Transverse colon (tissue), 4 donors: ENCODE results near the gene ATP13A5. TPM values are rescaled to one million over a fixed set of nuclear protein-coding genes. Genes with fewer than 3 reads are reported as not detected.

Experiments used
- DNase-seq: peaks from one replicate; pipeline ENCODE4 v3.0.0-alpha.2; 2019
- H3K27ac ChIP-seq, 4 donors: fragments of 200-600 bp; sonication (generic); 2 replicates each; pipeline ENCODE4 v1.5.1; 2016 to 2018; ENCODE audit warnings: inconsistent platforms in 4 of 4
- H3K27me3 ChIP-seq: fragments of 200-600 bp; sonication (generic); 2 replicates; pipeline ENCODE4 v1.5.1; 2017; ENCODE audit warnings: inconsistent platforms
- H3K36me3 ChIP-seq, 4 donors: fragments of 200-600 bp; sonication (generic); 2 replicates each; pipeline ENCODE4 v1.5.1; 2017 to 2019; ENCODE audit warnings: inconsistent platforms in 4 of 4
- H3K4me1 ChIP-seq, 4 donors: fragments of 200-600 bp; sonication (generic); 2 replicates each; pipeline ENCODE4 v1.5.1; 2017 to 2020; ENCODE audit warnings: inconsistent platforms in 4 of 4
- H3K4me3 ChIP-seq, 4 donors: fragments of 200-600 bp; sonication (generic); 1 replicate in 1 of 4; 2 replicates in 3 of 4; pipeline versions ENCODE4 v1.5.1 to v1.6.1; 2017 to 2019; ENCODE audit warnings: inconsistent platforms in 4 of 4
- H3K9me3 ChIP-seq, 2 donors: fragments of 200-600 bp; sonication (generic); 2 replicates each; pipeline ENCODE4 v1.5.1; 2017 to 2019; ENCODE audit warnings: inconsistent platforms in 2 of 2
- EP300 ChIP-seq: sonication (generic); formaldehyde crosslinking; IDR thresholded peaks from one replicate; pipeline ENCODE4 v1.6.1; 2017; ENCODE audit warnings: antibody characterized with exemption, low read depth
- POLR2A ChIP-seq: fragments of 450-650 bp; IDR thresholded peaks from one replicate; pipeline ENCODE4 v1.6.1; 2016; ENCODE audit warnings: antibody characterized with exemption, mild to moderate bottlenecking, moderate library complexity
- POLR2AphosphoS5 ChIP-seq, 3 donors: sonication (generic); formaldehyde crosslinking; IDR thresholded peaks; one replicate each; pipeline ENCODE4 v1.6.1; 2016; ENCODE audit warnings: antibody characterized with exemption in 3 of 3
- WGBS, 2 donors: methylation state at CpG; one replicate each; pipeline ENCODE4 v1.1.5; 2018; ENCODE audit warnings: low coverage in 1 of 2; 5-methylcytosine and 5-hydroxymethylcytosine counted together
- in situ Hi-C, 4 donors: fragments of 200-750 bp; cut with MboI; loops; one replicate each; pipeline versions ENCODE4 v1.15.0 to v1.15.1; 2017; ENCODE audit warnings: low sequenced_read_pairs in 3 of 4, low pct_ligation_motif_present in 1 of 4, low pct_unique_long_range_greater_than_20kb in 1 of 4
- intact Hi-C: fragments of 100-400 bp; cut with DNase I; formaldehyde crosslinking; loops from one replicate; pipeline ENCODE4 v1.15.1; 2023; ENCODE audit warnings: low total_unique reads
- total RNA-seq, 4 donors: library from RNA; depleted of rRNA; stranded (reverse); fragments of >200 nt; gene quantifications; one replicate each; pipeline ENCODE4 v1.1.0, GENCODE V29; 2016
- TF ChIP-seq, protein P1 (sequence below), 5 experiments: fragments of 200-600 bp in 3 of 5; fragments of 450-650 bp in 2 of 5; sonication (generic) in 3 of 5; IDR thresholded peaks; 1 replicate in 2 of 5; 2 replicates in 3 of 5; pipeline ENCODE4 v1.5.1; 2016 to 2017; ENCODE audit warnings: antibody characterized with exemption in 5 of 5, inconsistent platforms in 3 of 5, mild to moderate bottlenecking in 2 of 5, moderate library complexity in 1 of 5

The ATP13A5 gene
- total RNA-seq, 4 donors from 2014 or later: not detected

GRCh38 chr3:193391902-193392301 lies 13.3 kb upstream of the ATP13A5 start:
- WGBS, 2 donors: 78 to 100% methylated on average over 1 to 3 of the region's 3 CpGs

GRCh38 chr3:193389335-193389734 lies 10.8 kb upstream of the ATP13A5 start:
- Histone ChIP-seq H3K9me3 (no peaks in the 10 kb centered on the region), H3K4me1 (no peaks in the 10 kb centered on the region), H3K4me3 (no peak overlapping the region), H3K27ac (no peak overlapping the region), H3K27me3 (no peaks in the 10 kb centered on the region), H3K36me3 (no peaks in the 10 kb centered on the region)
- DNase-seq: no peak
- TF ChIP-seq, protein P1, sequence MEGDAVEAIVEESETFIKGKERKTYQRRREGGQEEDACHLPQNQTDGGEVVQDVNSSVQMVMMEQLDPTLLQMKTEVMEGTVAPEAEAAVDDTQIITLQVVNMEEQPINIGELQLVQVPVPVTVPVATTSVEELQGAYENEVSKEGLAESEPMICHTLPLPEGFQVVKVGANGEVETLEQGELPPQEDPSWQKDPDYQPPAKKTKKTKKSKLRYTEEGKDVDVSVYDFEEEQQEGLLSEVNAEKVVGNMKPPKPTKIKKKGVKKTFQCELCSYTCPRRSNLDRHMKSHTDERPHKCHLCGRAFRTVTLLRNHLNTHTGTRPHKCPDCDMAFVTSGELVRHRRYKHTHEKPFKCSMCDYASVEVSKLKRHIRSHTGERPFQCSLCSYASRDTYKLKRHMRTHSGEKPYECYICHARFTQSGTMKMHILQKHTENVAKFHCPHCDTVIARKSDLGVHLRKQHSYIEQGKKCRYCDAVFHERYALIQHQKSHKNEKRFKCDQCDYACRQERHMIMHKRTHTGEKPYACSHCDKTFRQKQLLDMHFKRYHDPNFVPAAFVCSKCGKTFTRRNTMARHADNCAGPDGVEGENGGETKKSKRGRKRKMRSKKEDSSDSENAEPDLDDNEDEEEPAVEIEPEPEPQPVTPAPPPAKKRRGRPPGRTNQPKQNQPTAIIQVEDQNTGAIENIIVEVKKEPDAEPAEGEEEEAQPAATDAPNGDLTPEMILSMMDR (IDR thresholded peaks at IDR 0.05): no peak
- TF ChIP-seq POLR2AphosphoS5 (IDR thresholded peaks at IDR 0.05): no peak
- no peak for TF ChIP-seq EP300
- TF ChIP-seq POLR2A: no peak
- in situ Hi-C loops (no loop called here), intact Hi-C loops (no loop called here)
- 69 to 82% methylated on average over 2 of the region's 2 CpGs for WGBS, 2 donors

More at GRCh38 chr3:193391902-193392301, 13.3 kb upstream of the ATP13A5 start:
- H3K4me3 ChIP-seq: no peak overlapping the region
- H3K36me3 ChIP-seq: no peaks in the 10 kb centered on the region
- in situ Hi-C loops (no loop called here), intact Hi-C loops (no loop called here)
- H3K27ac ChIP-seq: no peak overlapping the region
- no peaks in the 10 kb centered on the region for H3K9me3 ChIP-seq
- H3K27me3 ChIP-seq: no peaks in the 10 kb centered on the region
- DNase-seq: no peak
- TF ChIP-seq EP300: no peak
- TF ChIP-seq POLR2A: no peak
- TF ChIP-seq, protein P1 (IDR thresholded peaks at IDR 0.05): no peak
- TF ChIP-seq POLR2AphosphoS5 (IDR thresholded peaks at IDR 0.05): no peak
- no peaks in the 10 kb centered on the region for H3K4me1 ChIP-seq

DNA sequence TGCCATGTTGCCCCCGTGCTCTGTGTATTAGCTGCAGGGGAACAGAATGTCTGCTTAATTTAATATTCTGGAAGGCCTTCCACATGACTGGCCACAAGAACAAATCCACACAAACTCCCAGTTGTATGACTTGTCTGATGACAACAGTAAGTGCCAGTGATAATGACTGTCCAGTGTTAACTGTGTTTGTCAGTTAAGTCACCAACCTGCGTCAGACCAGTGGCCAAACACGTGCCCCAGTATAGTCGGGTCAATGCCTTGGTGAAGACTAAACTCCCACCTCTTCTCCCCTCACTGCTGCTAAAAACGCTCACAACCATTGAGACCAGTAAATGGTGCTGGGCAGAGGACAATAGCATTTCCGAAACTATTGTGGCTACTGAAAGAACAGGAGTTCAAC lies 9.8 kb upstream of the ATP13A5 start:
- TF ChIP-seq EP300 (no peak), POLR2A (no peak), POLR2AphosphoS5 (IDR thresholded peaks at IDR 0.05) (no peak)
- TF ChIP-seq, protein P1 (IDR thresholded peaks at IDR 0.05): no peak
- intact Hi-C loops (no loop called here), in situ Hi-C loops (no loop called here)
- DNase-seq: no peak
- no peaks in the 10 kb centered on the region for H3K9me3 ChIP-seq
- 86 to 90% methylated on average over 3 to 6 of the region's 6 CpGs for WGBS, 2 donors
- H3K27ac ChIP-seq: no peak overlapping the region
- no peaks in the 10 kb centered on the region for H3K36me3 ChIP-seq
- H3K27me3 ChIP-seq: no peaks in the 10 kb centered on the region
- H3K4me1 ChIP-seq: no peaks in the 10 kb centered on the region
- no peak overlapping the region for H3K4me3 ChIP-seq

GRCh38 chr3:193387596-193387995 lies 9.0 kb upstream of the ATP13A5 start:
- intact Hi-C loops (no loop called here), in situ Hi-C loops (no loop called here)
- DNase-seq: no peak
- WGBS, 2 donors: 56 to 64% methylated on average over 1 to 2 of the region's 2 CpGs
- Histone ChIP-seq H3K27me3 (no peaks in the 10 kb centered on the region), H3K9me3 (no peaks in the 10 kb centered on the region), H3K36me3 (no peaks in the 10 kb centered on the region), H3K4me3 (no peak overlapping the region), H3K27ac (no peak overlapping the region), H3K4me1 (no peaks in the 10 kb centered on the region)
- no peak for TF ChIP-seq POLR2AphosphoS5 (IDR thresholded peaks at IDR 0.05)
- TF ChIP-seq, protein P1 (IDR thresholded peaks at IDR 0.05): no peak
- TF ChIP-seq EP300: no peak
- no peak for TF ChIP-seq POLR2A
